ENCODE measurements around the gene ATRNL1.

ATRNL1 gene

GRCh38 chr10:115953281-115953680 lies 860.1 kb downstream of the ATRNL1 start:
- DNase-seq (ENCODE audit: low spot score): no peak

DNA sequence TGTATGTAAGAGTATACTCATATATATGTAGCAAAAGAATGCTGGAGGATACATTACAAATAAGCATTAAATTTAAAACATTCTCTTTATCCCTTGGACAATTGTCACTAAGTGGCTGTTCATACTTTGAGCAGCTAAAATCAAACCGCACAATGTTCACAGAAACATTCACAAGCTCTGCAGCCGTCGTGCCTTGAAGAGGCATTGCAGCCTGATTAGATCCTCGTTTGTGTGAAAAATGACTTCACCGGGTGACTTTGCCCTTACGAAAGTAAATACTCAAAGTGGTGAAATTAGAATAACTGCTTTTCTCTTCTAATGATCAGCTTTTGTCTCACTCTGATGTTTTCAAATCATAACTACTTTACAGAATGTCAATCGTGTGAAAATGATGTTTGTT lies 860.8 kb downstream of the ATRNL1 start:
- DNase-seq (ENCODE audit: low spot score): no peak

DNA sequence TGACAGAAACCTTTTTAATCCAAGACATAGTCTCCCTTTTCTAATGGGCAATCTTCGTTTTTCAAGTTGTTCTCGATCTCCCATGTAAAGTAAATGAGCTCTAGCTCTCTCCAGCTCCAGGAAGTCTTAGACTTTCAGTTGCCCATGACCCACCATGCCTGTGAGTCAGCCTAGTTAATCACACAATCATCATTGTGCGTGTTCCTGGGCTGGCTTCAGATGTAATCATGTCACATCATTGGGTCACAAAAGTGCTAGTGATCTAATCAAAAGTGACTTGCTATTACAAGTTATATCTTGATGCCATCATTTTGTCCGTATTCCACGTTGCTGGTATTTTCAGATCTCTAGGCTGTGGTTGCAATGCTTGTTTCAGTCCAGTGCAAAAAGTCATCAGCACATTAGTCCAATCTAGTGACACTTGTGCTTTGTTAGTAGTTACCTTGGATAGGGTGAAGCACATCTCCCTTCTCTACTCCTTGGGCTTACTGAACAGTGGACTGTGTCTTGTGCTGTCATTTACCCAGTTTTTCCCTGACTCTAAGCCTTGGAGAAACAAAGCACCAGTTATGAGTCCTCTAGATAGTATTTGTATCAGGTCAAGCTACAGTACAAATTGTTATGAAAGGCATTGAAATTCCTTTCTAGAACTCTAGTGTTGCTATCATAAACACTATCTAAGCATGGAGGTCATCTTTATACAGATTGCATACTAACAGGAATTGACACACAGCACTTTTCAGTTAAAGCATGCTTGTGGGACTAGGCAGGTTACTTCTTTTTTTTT lies 863.3 kb downstream of the ATRNL1 start:
- no peak for DNase-seq (ENCODE audit: low spot score)

DNA sequence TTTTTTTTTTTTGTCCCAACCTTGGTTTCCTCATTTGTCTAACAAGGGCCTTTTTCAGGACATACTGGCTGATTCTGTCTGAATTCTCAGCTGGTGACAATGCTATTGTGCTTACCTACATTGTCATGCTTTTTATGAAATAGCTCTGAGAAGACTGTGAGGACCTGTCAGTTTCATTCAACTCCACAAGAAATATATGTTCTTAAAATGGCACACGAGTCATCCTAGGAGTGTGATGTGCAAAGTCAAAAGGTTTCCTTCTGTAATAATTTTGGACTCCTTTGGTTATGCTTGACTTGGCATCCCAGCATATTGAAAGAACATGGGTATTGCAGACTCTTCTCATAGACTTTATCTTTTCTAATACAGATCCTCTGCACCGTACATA lies 863.8 kb downstream of the ATRNL1 start:
- DNase-seq (ENCODE audit: low spot score): no peak

GRCh38 chr10:115957786-115958442 lies 864.7 kb downstream of the ATRNL1 start:
- no peak for DNase-seq (ENCODE audit: low spot score)

GRCh38 chr10:115963848-115964247 lies 870.7 kb downstream of the ATRNL1 start:
- DNase-seq (ENCODE audit: low spot score): no peak

DNA sequence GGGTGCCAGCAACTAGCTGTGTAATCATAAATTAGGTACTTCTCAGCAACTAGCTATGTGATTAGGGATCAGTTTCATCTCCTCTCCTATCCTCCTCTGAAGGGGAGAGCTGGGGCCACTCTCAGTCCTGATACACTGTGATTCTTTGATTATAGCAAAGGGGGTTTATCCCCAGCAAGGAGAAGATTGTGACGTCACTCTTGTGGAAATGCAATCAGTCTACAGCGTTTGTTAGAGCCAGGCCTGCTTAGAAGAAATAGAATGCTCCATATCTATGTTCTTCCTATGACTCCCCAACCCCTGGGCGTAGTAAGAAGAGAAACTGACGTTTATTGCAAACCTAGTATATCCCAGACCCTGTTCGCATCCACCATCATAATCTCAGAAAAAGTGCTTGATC lies 871.7 kb downstream of the ATRNL1 start:
- DNase-seq (ENCODE audit: low spot score): no peak

DNA sequence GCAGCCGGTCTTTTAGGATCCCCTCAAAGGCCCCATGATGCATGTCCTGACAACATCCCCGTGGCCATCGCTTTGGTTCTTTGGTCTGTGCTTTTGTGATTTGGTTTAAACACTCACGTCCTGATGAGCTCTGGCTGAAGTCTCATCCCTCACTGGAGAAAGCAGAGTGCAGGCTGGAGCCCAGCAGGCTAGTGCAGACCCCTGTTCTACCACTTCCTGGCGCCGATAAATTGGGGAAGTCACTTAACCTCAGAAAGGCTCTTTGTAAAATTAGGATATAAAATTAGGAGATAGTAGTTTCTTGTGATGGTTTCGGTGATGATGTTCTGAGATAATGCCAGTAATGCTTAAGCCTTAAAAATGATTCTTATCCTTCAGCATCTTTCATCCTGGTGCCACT lies 872.2 kb downstream of the ATRNL1 start:
- no peak for DNase-seq (ENCODE audit: low spot score)

GRCh38 chr10:115968236-115968635 lies 875.1 kb downstream of the ATRNL1 start:
- no peak for DNase-seq (ENCODE audit: low spot score)

DNA sequence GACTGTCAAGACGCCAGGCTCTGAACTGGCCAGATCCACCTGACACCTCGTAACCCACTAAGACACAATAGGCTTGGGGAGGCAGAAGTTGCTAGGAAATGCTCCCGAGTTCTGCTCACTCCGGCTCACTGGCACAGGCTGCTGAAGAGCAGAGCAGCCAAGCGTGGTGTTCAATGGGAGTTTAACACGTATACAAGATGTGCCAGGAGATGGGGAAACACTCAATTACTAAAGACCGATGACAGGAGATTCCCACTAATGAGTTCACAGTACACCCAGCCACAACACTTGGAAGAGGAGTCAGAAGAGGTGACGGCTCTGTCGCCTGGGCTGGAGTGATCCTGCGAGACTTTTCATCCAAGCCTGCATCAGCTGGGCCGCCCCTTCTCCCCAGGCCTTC lies 876.4 kb downstream of the ATRNL1 start:
- peak; percentile 39 for DNase-seq (ENCODE audit: low spot score)

DNA sequence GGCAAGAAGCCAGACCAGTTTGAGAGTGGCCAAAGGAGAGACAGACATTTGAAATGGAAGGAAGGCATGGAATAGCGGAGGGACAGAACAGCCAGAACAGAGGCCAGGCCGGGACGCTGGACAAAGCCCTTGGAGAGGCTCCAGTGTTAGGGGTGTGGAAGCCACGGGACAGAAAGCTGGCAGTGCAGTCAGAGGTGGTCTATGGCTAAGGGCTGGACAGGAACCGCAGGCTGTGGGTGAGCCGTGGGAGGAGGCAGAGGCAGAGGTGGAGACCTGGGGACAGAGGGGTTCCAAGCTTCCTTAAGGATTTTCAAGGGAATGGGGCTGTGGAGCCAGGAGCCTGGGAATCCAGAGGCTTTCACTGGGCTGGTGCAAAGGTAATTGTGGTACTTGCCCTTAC lies 878.8 kb downstream of the ATRNL1 start:
- DNase-seq (ENCODE audit: low spot score): no peak

DNA sequence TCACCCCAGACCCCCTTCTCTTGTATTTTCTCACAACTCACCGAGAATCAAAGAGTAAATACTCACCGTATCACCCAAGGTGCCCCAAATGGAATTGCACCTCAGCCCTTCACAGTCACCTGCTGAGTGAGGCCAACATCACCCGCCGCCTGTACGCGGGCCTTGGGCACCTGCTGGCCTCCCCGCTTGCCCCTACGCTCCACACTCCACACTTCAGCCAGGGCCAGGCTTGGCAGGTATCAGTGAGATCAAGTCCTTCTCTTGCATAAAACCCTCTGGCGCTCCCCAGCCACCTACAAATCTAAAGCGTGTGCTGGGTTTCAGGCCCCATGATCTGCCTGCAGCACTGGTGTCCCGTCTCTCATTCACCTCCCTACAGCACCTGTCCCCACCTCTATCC lies 879.3 kb downstream of the ATRNL1 start:
- no peak for DNase-seq (ENCODE audit: low spot score)

GRCh38 chr10:115974351-115974750 lies 881.2 kb downstream of the ATRNL1 start:
- no peak for DNase-seq (ENCODE audit: low spot score)

DNA sequence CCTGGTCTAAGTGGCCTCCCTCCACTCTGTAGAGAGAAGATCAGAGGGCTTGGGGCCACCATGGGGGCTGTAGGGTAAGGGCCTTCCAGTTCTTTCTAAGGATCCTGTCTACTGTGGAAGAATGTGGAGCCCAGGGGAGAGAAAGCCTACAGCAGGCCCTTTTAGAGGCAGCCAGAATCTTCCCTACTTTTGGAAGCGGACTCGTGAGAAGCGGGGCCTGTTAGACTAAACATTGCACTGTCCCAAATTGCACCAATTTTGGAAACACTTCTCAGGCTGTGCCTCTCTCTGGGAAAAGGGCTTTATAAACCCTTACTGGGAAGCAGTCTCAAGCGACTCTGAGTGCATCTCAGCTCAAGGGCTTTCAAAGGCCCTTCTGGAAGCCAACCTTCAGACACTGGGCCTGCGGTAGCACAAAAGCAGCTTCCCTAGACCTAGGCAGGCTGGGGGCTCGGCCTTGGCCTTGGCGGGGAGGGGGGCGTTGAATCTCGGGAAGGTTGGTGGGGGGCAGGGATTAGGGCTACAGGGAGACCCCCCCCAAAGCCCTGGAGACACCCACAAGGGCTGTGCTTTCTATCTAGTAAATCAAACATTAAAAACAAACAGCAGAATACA lies 881.8 kb downstream of the ATRNL1 start:
- no peak for DNase-seq (ENCODE audit: low spot score)

- DNase-seq (ENCODE audit: low spot score): no peak
Measured at GRCh38 chr10:115975506-115975905, 882.3 kb downstream of the ATRNL1 start.

DNA sequence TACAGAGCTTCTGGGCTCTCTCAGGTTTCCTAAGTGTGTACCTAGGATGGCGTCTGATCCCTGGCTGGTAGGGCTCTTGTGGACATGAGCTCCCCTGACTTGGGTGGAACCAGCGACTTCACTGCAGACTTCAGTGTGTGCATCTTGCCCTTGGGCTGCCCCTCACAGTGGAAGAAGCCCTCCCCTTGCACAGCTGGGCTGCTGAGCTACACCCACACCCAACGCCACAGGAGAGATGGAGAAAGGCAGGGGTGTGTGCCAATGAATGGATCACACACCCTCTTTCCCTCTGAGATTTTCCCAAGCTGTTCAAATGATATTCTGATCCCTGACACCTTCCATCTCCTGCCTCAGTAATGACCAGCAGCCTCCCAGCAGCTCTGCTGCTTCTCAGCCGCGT lies 883.2 kb downstream of the ATRNL1 start:
- no peak for DNase-seq (ENCODE audit: low spot score)

DNA sequence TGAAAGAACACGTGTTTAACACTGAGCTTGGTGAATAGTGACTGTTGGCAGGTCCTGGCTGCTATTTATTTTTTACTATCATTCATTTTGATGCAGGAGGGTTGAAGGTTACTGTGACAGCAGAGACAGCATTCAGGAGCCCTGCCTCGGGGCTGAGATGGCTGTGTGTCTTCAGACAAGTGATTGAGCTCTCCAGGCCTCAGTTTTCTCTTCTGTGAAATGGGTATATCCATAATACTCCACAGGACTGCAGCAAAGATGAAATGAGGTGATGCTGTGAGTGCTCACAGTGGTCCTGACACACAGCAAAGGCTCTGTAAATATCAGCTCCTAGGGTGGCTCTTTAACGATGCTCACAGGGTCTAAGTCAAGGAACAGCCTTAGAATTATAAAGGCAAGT lies 884.7 kb downstream of the ATRNL1 start:
- DNase-seq (ENCODE audit: low spot score): no peak

DNA sequence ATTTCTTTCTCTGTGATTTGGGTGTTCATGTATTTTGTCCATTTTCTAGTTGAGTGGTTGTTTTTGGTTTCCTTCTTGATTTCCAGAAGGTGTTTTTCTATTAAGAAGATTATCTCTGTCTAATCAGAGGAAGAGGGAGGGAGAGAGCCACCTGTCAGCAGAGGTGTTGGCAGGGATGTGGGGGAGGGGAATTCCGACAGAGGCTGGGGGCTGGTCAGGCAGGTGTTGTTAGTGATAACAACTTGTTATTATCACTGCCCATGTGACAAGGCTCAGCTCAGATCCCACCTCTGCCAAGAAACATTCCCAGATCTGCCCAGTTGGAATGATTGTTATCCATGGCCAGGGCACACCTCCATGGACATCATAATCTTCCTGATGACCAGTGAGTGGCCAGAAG lies 886.4 kb downstream of the ATRNL1 start:
- no peak for DNase-seq (ENCODE audit: low spot score)

DNA sequence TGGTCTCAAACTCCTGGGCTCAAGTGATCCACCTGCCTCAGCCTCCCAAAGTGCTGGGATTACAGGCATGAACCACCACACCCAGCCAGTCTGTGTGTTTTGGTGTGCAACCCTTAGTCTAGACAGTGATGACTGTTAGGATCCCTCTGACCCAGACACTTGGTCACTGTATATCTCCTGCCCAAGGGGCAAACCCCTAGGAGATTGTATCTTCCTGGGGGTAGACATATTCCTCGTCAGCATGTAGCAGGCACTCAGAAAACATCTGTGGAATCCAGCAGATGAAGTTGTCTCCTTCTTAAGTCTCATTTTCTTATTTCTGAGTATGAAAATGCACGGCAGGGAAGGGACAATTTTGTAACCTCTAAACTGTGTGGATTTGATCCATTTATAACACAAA lies 887.3 kb downstream of the ATRNL1 start:
- no peak for DNase-seq (ENCODE audit: low spot score)

- peak; percentile 14 for DNase-seq (ENCODE audit: low spot score)
Measured at GRCh38 chr10:115981081-115981480, 887.9 kb downstream of the ATRNL1 start.

DNA sequence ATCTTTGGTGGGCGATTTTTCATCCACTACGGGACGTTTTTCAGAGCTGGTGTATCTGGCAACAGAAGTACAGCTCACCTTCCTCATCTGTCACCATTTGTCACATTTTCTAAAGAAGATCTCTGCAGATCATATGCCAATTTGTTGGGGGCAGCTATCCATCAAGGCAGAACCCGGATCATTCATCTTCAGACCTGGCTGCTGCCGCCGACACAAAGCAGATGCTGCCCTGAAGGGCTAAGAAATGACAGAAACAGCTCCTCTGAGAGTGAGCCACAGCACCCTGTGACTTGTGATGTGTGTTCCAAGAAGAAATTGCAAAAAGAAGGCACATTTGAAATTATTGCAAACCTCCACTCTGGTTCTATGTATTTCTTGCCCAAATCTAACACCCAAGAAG lies 888.9 kb downstream of the ATRNL1 start:
- no peak for DNase-seq (ENCODE audit: low spot score)

- no peak for DNase-seq (ENCODE audit: low spot score)
Measured at GRCh38 chr10:115982526-115982925, 889.4 kb downstream of the ATRNL1 start.

- DNase-seq (ENCODE audit: low spot score): no peak
Measured at GRCh38 chr10:115985786-115986185, 892.6 kb downstream of the ATRNL1 start.
